Erythroblast (primary cell): ENCODE measurements around the gene CORO1C.

Experiments
- GATA1 ChIP-seq: IDR thresholded peaks from 2 replicates; pipeline ENCODE4 v1.6.1; 2011; ENCODE audit warnings: low read depth, mild to moderate bottlenecking, control low read depth, low read length, moderate library complexity
- POLR2A ChIP-seq: IDR thresholded peaks from 2 replicates; pipeline ENCODE4 v1.6.1; 2011; ENCODE audit warnings: mild to moderate bottlenecking, low read length

GRCh38 chr12:108653922-108654321 lies 77.4 kb downstream of the CORO1C start:
- TF ChIP-seq POLR2A: no peak
- no peak for TF ChIP-seq GATA1
